CD14-positive monocyte (primary cell): ENCODE data around the gene FAM174B. TPM values are rescaled to one million over a fixed set of nuclear protein-coding genes. Genes with fewer than 3 reads are reported as not detected.

Experiments
- DNase-seq, 3 donors: peaks; one replicate each; pipeline ENCODE4 v3.0.0-alpha.2; 2011 to 2022
- H2AFZ ChIP-seq: 2 replicates; pipeline ENCODE4 v1.6.0; 2012; ENCODE audit warnings: mild to moderate bottlenecking, low read depth, low read length, inconsistent platforms; ENCODE audit not compliant: insufficient read depth, poor library complexity, severe bottlenecking
- H3K27ac ChIP-seq, 2 donors: 1 replicate in 1 of 2; 2 replicates in 1 of 2; pipeline ENCODE4 v1.5.1; 2012 to 2013; ENCODE audit warnings: low read length in 2 of 2, control low read depth in 1 of 2, inconsistent platforms in 1 of 2, low read depth in 1 of 2, mild to moderate bottlenecking in 1 of 2
- H3K27me3 ChIP-seq, 2 donors: one replicate each; pipeline versions ENCODE4 v1.6.0 to v1.6.1; 2011 to 2013; ENCODE audit warnings: low read length in 2 of 2; ENCODE audit not compliant: control insufficient read depth in 2 of 2, insufficient read depth in 2 of 2
- H3K36me3 ChIP-seq, 2 donors: replicated peaks in 1 of 2; 1 replicate in 1 of 2; 2 replicates in 1 of 2; pipeline versions ENCODE4 v1.5.1 to v1.6.1; 2012 to 2013; ENCODE audit warnings: low read length in 2 of 2, control low read depth in 1 of 2, inconsistent platforms in 1 of 2, mild to moderate bottlenecking in 1 of 2; ENCODE audit not compliant: insufficient read depth in 2 of 2, control insufficient read depth in 1 of 2
- H3K4me1 ChIP-seq, 2 donors: 1 replicate in 1 of 2; 2 replicates in 1 of 2; pipeline versions ENCODE4 v1.5.1 to v1.6.1; 2012 to 2013; ENCODE audit warnings: low read length in 2 of 2, control low read depth in 1 of 2, inconsistent platforms in 1 of 2, mild to moderate bottlenecking in 1 of 2, moderate library complexity in 1 of 2; ENCODE audit not compliant: insufficient read depth in 2 of 2, control insufficient read depth in 1 of 2
- H3K4me2 ChIP-seq: replicated peaks from 2 replicates; pipeline ENCODE3; 2012; ENCODE audit warnings: low read length, moderate library complexity, mild to moderate bottlenecking; ENCODE audit not compliant: poor library complexity, severe bottlenecking; ENCODE audit errors: extremely low read depth
- H3K4me3 ChIP-seq, 3 experiments: fragments of 200-600 bp in 1 of 3; sonication (generic) in 1 of 3; replicated peaks in 1 of 3; 1 replicate in 2 of 3; 2 replicates in 1 of 3; pipeline ENCODE4 v1.5.1; 2011 to 2013; ENCODE audit warnings: low read length in 3 of 3, mild to moderate bottlenecking in 3 of 3, control low read depth in 2 of 3, low read depth in 2 of 3, inconsistent platforms in 1 of 3, moderate library complexity in 1 of 3
- H3K79me2 ChIP-seq: 2 replicates; pipeline ENCODE4 v1.6.0; 2012; ENCODE audit warnings: mild to moderate bottlenecking, control low read depth, inconsistent platforms, low read length, moderate library complexity; ENCODE audit not compliant: insufficient read depth
- H3K9ac ChIP-seq: 2 replicates; pipeline ENCODE4 v1.6.0; 2017; ENCODE audit warnings: low read length, mild to moderate bottlenecking; ENCODE audit not compliant: insufficient read depth, poor library complexity, severe bottlenecking
- H3K9me3 ChIP-seq, 2 donors: replicated peaks in 1 of 2; 1 replicate in 1 of 2; 2 replicates in 1 of 2; pipeline versions ENCODE4 v1.5.1 to v1.6.1; 2012 to 2013; ENCODE audit warnings: low read length in 2 of 2, control low read depth in 1 of 2; ENCODE audit not compliant: control insufficient read depth in 1 of 2, insufficient read depth in 1 of 2
- H4K20me1 ChIP-seq: 2 replicates; pipeline ENCODE4 v1.6.0; 2012; ENCODE audit warnings: mild to moderate bottlenecking, low read length, control low read depth, moderate library complexity; ENCODE audit not compliant: insufficient read depth
- H3K27ac Mint-ChIP-seq, 7 donors: one replicate each; pipeline ENCODE4 v1.8.0; 2020; ENCODE audit warnings: mild to moderate bottlenecking in 7 of 7, mixed read lengths in 7 of 7, moderate library complexity in 6 of 7, inconsistent platforms in 2 of 7
- H3K27me3 Mint-ChIP-seq, 3 donors: one replicate each; pipeline ENCODE4 v1.8.0; 2021 to 2022; ENCODE audit warnings: low read depth in 3 of 3, mild to moderate bottlenecking in 3 of 3, mixed read lengths in 3 of 3, moderate library complexity in 3 of 3, inconsistent platforms in 1 of 3
- H3K36me3 Mint-ChIP-seq, 2 donors: one replicate each; pipeline ENCODE4 v1.8.0; 2020; ENCODE audit warnings: mixed read lengths in 2 of 2, inconsistent platforms in 1 of 2, mild to moderate bottlenecking in 1 of 2
- H3K4me1 Mint-ChIP-seq: one replicate; pipeline ENCODE4 v1.8.0; 2020; ENCODE audit warnings: mild to moderate bottlenecking, mixed read lengths
- H3K4me3 Mint-ChIP-seq, 2 donors: one replicate each; pipeline ENCODE4 v1.8.0; 2020; ENCODE audit warnings: mild to moderate bottlenecking in 2 of 2, mixed read lengths in 2 of 2, moderate library complexity in 1 of 2
- H3K9me3 Mint-ChIP-seq, 7 donors: one replicate each; pipeline ENCODE4 v1.8.0; 2020 to 2022; ENCODE audit warnings: mixed read lengths in 7 of 7, mild to moderate bottlenecking in 6 of 7, moderate library complexity in 6 of 7, inconsistent platforms in 2 of 7
- WGBS: methylation state at CpG from one replicate; pipeline ENCODE4 v1.1.5; 2013; ENCODE audit warnings: missing lambda C conversion rate; ENCODE audit not compliant: insufficient coverage; 5-methylcytosine and 5-hydroxymethylcytosine counted together
- intact Hi-C, 2 donors: fragments of 100-400 bp; cut with micrococcal nuclease; formaldehyde crosslinking; loops; one replicate each; pipeline versions ENCODE4 v1.15.0 to v1.15.1; 2023
- polyA plus RNA-seq, 3 donors: library from polyadenylated mRNA; depleted of rRNA in 1 of 3; unstranded in 2 of 3; stranded (reverse) in 1 of 3; fragments of 300-500 nt in 2 of 3; fragments of >200 nt in 1 of 3; fragmentation: Illumina TruSeq in 2 of 3; gene quantifications; 1 replicate in 2 of 3; 2 replicates in 1 of 3; pipeline ENCODE4 v1.2.3, GENCODE V29; 2012 to 2021
- TF ChIP-seq, protein P1 (sequence below): fragments of 200-600 bp; IDR thresholded peaks from one replicate; pipeline ENCODE4 v1.8.0; 2022; ENCODE audit warnings: antibody characterized with exemption, mild to moderate bottlenecking

The FAM174B gene
- polyA plus RNA-seq, 3 donors: 2.2 to 4.7 (median 3.2) TPM

DNA sequence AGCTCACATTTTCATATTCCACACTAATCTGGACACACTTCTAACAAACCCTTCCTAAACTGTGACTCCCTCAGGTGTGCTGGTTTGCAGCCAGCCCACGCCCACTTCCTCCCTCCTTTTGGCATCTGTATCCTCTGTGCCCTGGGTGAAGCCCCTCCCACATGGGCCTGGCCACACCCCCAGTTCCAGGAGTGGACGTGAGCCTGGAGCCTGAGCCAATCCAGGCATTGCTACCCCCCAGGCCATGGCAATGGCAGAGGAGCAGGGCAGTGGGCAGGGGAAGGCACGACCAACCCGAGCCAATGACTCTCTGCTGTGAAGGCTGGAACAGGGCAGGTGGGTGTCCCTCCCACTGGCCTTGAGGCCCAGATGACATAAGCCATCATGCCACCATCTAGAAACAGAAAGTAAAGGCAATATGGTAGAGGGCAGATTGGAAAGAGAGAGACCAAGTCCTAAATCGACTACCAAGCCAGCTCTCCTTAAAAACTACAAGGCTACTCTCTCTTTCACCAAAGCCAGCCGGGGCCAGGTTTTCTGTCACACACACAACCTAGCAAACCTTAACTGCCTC, 18.6 kb downstream of the FAM174B start:
- no peak overlapping the region for H2AFZ ChIP-seq
- Mint-ChIP-seq H3K4me1 (peaks cover 5% of the 10 kb centered on the region), H3K27me3 (peaks cover 2 to 4% (median 2%) of the 10 kb centered on the region in 3 donors), H3K4me3 (peak overlapping the region in 1 of 2 donors; percentile 35), H3K36me3 (no peaks in the 10 kb centered on the region), H3K9me3 (peaks cover 2 to 17% (median 11%) of the 10 kb centered on the region in 7 donors), H3K27ac (peak overlapping the region in 1 of 7 donors; percentile 42)
- no peaks in the 10 kb centered on the region for H3K27me3 ChIP-seq
- no peak overlapping the region for H3K9ac ChIP-seq
- H3K4me1 ChIP-seq: no peaks in the 10 kb centered on the region
- TF ChIP-seq, protein P1, sequence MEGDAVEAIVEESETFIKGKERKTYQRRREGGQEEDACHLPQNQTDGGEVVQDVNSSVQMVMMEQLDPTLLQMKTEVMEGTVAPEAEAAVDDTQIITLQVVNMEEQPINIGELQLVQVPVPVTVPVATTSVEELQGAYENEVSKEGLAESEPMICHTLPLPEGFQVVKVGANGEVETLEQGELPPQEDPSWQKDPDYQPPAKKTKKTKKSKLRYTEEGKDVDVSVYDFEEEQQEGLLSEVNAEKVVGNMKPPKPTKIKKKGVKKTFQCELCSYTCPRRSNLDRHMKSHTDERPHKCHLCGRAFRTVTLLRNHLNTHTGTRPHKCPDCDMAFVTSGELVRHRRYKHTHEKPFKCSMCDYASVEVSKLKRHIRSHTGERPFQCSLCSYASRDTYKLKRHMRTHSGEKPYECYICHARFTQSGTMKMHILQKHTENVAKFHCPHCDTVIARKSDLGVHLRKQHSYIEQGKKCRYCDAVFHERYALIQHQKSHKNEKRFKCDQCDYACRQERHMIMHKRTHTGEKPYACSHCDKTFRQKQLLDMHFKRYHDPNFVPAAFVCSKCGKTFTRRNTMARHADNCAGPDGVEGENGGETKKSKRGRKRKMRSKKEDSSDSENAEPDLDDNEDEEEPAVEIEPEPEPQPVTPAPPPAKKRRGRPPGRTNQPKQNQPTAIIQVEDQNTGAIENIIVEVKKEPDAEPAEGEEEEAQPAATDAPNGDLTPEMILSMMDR: no peak
- peaks cover 0 to 18% of the 10 kb centered on the region in 2 donors for H3K9me3 ChIP-seq
- no peak overlapping the region for H3K27ac ChIP-seq
- no peak overlapping the region for H3K4me2 ChIP-seq
- no peak overlapping the region for H3K4me3 ChIP-seq
- no peak for DNase-seq
- intact Hi-C loops: no loop called here
- H4K20me1 ChIP-seq: no peaks in the 10 kb centered on the region
- H3K36me3 ChIP-seq: no peaks in the 10 kb centered on the region
- H3K79me2 ChIP-seq: no peaks in the 10 kb centered on the region
- 97% methylated on average over 4 of the region's 6 CpGs for WGBS

DNA sequence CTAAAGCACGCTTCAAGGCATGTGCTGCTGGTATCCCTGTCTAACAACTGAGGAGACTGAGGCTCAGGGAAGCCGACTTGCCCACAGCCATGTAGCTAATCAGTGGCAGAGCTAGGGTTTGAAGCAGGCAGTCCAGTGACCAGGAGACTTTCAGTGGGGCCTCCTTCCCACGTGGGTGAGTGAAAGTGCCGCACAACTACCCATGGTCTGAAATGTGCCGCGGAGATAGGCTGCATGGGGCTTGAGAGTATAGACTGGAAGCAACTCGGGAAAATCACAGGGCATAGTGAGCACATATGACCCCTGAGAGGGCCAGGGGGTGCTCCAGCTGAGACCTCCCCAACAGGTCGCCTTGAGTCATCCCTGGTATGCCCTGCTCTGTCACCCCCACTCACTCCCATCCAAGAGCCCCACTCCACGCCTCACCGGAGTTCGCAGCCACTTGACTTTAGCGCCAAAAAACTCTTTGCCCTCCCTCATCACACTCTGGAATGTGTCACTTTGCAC, 19.1 kb downstream of the FAM174B start:
- no peak overlapping the region for H3K4me2 ChIP-seq
- no peaks in the 10 kb centered on the region for H3K4me1 ChIP-seq
- H3K27me3 ChIP-seq: no peaks in the 10 kb centered on the region
- TF ChIP-seq, protein P1: no peak
- Mint-ChIP-seq H3K4me1 (peaks cover 7% of the 10 kb centered on the region), H3K4me3 (no peak overlapping the region), H3K27ac (peak overlapping the region in 2 of 7 donors; percentile 42 to 68), H3K9me3 (peaks cover 3 to 18% (median 14%) of the 10 kb centered on the region in 7 donors), H3K36me3 (no peaks in the 10 kb centered on the region), H3K27me3 (peaks cover 2 to 4% (median 2%) of the 10 kb centered on the region in 3 donors)
- H3K36me3 ChIP-seq: no peaks in the 10 kb centered on the region
- H3K79me2 ChIP-seq: no peaks in the 10 kb centered on the region
- no peaks in the 10 kb centered on the region for H4K20me1 ChIP-seq
- H3K4me3 ChIP-seq: no peak overlapping the region
- intact Hi-C loops: no loop called here
- H3K27ac ChIP-seq: no peak overlapping the region
- no peak overlapping the region for H3K9ac ChIP-seq
- WGBS: 96% methylated on average over 12 of the region's 12 CpGs
- peaks cover 0 to 18% of the 10 kb centered on the region in 2 donors for H3K9me3 ChIP-seq
- H2AFZ ChIP-seq: no peak overlapping the region
- DNase-seq: no peak
